MG63 (cell line): ENCODE measurements around the gene IL1RAPL2. TPM values are rescaled to one million over a fixed set of nuclear protein-coding genes. Genes with fewer than 3 reads are reported as not detected.

Experiments used
- DNase-seq: peaks from one replicate; pipeline ENCODE4 v3.0.0-alpha.2; 2020
- H3K27me3 ChIP-seq: fragments of 250-450 bp; sonication (Bioruptor Pico); 2 replicates; pipeline ENCODE4 v1.5.1; 2020; ENCODE audit warnings: mild to moderate bottlenecking, moderate library complexity
- H3K36me3 ChIP-seq: fragments of 250-450 bp; sonication (Bioruptor Pico); 2 replicates; pipeline ENCODE4 v1.5.1; 2020; ENCODE audit warnings: mild to moderate bottlenecking, moderate library complexity
- H3K4me3 ChIP-seq: fragments of 250-450 bp; sonication (Bioruptor Pico); 2 replicates; pipeline ENCODE4 v1.5.1; 2020; ENCODE audit warnings: mild to moderate bottlenecking, moderate library complexity
- H3K9me3 ChIP-seq: fragments of 250-450 bp; sonication (Bioruptor Pico); 2 replicates; pipeline ENCODE4 v1.5.1; 2020; ENCODE audit warnings: mild to moderate bottlenecking, moderate library complexity
- total RNA-seq: library from RNA; depleted of rRNA; stranded (reverse); fragments of >200 nt; shearing (Covaris generic); gene quantifications from 2 replicates; pipeline ENCODE4 v1.2.3, GENCODE V29; 2014; ENCODE audit warnings: low replicate concordance

The IL1RAPL2 gene
- total RNA-seq, 1 experiment from 2014 or later = not detected

GRCh38 chrX:105136786-105137185 lies 570.8 kb downstream of the IL1RAPL2 start:
- Histone ChIP-seq H3K27me3 (no peaks in the 10 kb centered on the region), H3K4me3 (no peak overlapping the region), H3K9me3 (no peaks in the 10 kb centered on the region), H3K36me3 (no peaks in the 10 kb centered on the region)
- peak; percentile 10 for DNase-seq

DNA sequence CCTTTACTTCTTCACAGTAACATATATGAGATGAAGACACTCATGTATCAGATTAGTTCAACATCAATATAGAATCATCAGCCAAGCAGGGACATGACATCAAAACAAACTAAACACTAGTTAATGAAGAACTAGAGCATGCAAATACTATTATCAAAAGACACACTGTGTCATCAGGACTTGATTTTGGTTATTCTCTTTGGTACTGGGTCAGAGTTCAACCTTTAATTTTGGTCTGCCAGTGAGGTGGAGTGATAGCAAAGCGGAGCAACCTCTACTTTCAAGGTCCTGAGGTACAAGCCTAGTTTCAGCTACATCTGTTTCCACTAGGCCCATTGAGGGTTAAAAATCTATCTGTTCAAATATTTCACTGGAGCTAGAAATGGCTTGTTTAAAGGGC lies 584.0 kb downstream of the IL1RAPL2 start:
- no peak for DNase-seq
- Histone ChIP-seq H3K36me3 (no peaks in the 10 kb centered on the region), H3K4me3 (no peak overlapping the region), H3K9me3 (no peaks in the 10 kb centered on the region), H3K27me3 (no peaks in the 10 kb centered on the region)

- H3K4me3 ChIP-seq = no peak overlapping the region
- no peaks in the 10 kb centered on the region for H3K27me3 ChIP-seq
- H3K9me3 ChIP-seq = no peaks in the 10 kb centered on the region
- DNase-seq = no peak
- no peaks in the 10 kb centered on the region for H3K36me3 ChIP-seq
Measured at GRCh38 chrX:105150557-105150956, 584.6 kb downstream of the IL1RAPL2 start.

DNA sequence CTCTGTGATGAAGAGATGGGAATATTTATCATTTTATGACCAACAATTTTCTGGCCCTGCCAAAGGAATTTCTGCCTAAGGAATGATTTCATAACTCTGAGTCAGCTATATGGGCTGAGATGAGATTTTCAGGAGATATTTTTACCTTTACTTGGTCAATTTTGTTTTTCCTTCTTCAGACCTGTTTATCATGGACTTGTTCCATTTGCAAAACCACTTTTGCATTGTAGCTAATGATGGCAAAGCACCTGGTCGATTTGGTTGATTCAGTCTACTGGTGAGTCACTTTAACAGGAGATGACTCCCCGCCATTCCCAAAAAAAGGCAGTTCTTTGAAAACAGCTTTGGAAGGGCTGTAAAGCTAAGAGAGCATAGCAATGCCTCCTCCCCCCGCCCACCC lies 601.2 kb downstream of the IL1RAPL2 start:
- Histone ChIP-seq H3K27me3 (no peaks in the 10 kb centered on the region), H3K4me3 (no peak overlapping the region), H3K36me3 (no peaks in the 10 kb centered on the region), H3K9me3 (no peaks in the 10 kb centered on the region)
- DNase-seq = no peak

DNA sequence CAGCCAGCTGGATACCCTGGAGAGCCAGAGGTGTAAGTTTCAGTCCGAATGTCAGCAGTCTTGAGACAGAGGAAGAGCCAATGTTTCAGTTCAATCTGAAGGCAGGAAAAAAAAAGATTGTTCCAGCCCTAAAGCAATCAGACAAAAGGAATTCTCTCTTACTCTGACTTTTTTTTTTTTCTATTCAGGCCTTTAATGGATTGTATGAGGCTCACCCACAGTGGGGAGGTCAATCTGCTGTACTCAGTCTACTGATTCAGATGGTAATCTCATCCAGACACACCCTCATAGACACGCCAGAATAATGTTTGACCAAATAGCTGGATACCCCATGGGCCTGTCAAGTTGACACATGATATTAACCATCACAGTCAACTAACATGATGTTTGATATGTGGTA lies 602.6 kb downstream of the IL1RAPL2 start:
- H3K4me3 ChIP-seq = no peak overlapping the region
- H3K27me3 ChIP-seq = no peaks in the 10 kb centered on the region
- no peak for DNase-seq
- no peaks in the 10 kb centered on the region for H3K36me3 ChIP-seq
- H3K9me3 ChIP-seq = no peaks in the 10 kb centered on the region

- no peak for DNase-seq
- no peaks in the 10 kb centered on the region for H3K27me3 ChIP-seq
- H3K36me3 ChIP-seq = no peaks in the 10 kb centered on the region
- no peak overlapping the region for H3K4me3 ChIP-seq
- H3K9me3 ChIP-seq = no peaks in the 10 kb centered on the region
Measured at GRCh38 chrX:105173071-105173470, 607.1 kb downstream of the IL1RAPL2 start.

DNA sequence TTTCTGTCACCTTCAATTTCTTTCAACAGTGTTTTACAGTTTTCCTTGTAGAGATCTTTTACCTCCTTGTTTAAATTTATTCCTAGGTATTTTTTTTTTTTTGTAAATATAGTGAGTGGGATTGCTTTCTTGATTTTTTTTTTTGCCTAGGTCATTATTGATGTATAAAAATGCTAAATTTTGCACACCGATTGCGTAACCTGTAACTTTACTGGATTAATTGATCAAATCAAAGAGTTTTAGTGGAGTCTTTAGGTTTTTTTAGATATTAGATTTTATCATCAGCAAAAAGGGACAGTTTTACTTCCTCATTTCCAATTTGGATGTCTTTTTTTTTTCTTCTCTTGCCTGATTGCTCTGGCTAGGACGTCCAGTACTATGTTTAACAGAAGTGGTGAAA lies 613.6 kb downstream of the IL1RAPL2 start:
- DNase-seq = no peak
- no peaks in the 10 kb centered on the region for H3K27me3 ChIP-seq
- no peak overlapping the region for H3K4me3 ChIP-seq
- no peaks in the 10 kb centered on the region for H3K9me3 ChIP-seq
- H3K36me3 ChIP-seq = no peaks in the 10 kb centered on the region

DNA sequence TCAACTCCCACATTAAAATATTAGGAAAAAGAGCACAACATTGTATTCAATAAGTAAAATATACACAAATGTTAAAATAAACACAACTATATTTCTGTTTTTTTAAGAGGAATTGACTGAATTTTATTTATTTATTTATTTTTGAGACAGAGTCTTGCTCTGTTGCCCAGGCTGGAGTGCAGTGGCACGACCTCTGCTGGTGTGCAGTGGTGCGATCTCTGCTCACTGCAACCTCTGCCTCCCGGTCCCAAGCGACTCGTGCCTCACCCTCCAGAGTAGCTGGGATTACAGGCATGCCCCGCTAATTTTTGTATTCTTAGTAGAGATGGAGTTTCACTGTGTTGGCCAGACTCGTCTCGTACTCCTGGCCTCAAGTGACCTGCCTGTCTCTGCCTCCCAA lies 623.1 kb downstream of the IL1RAPL2 start:
- Histone ChIP-seq H3K4me3 (no peak overlapping the region), H3K36me3 (no peaks in the 10 kb centered on the region), H3K9me3 (no peaks in the 10 kb centered on the region), H3K27me3 (no peaks in the 10 kb centered on the region)
- DNase-seq = no peak

DNA sequence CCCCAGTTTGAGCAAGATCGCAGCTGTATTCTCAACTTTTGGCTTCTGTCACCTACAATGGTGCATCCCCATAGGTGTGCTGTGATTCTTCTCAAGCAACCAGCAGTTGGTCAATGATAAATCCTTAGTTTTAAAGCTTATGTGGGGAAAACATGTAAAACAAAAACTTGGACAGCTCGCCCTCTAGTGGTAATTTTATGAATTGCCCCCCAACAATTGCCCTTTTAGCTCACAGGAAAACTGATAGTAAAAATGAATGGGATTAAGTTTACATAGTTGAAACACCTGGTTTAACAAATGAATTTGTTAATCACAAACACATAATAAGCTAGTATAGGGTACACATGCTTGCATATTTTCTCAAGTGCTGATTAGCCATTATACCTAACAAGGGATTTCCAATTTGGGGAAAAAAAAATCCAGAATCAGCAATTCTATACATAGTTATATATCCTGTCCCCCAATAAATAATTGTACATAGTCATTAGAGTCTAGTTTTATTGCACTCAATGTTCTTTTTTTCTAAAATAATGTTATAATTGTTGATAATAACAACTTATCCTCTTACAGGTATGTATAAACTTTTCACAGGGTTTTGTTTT lies 624.4 kb downstream of the IL1RAPL2 start:
- no peaks in the 10 kb centered on the region for H3K27me3 ChIP-seq
- no peaks in the 10 kb centered on the region for H3K36me3 ChIP-seq
- H3K9me3 ChIP-seq = no peaks in the 10 kb centered on the region
- DNase-seq = no peak
- H3K4me3 ChIP-seq = no peak overlapping the region

- no peak overlapping the region for H3K4me3 ChIP-seq
- H3K36me3 ChIP-seq = no peaks in the 10 kb centered on the region
- no peaks in the 10 kb centered on the region for H3K9me3 ChIP-seq
- no peaks in the 10 kb centered on the region for H3K27me3 ChIP-seq
- peak; percentile 5 for DNase-seq
Measured at GRCh38 chrX:105191878-105192277, 625.9 kb downstream of the IL1RAPL2 start.

DNA sequence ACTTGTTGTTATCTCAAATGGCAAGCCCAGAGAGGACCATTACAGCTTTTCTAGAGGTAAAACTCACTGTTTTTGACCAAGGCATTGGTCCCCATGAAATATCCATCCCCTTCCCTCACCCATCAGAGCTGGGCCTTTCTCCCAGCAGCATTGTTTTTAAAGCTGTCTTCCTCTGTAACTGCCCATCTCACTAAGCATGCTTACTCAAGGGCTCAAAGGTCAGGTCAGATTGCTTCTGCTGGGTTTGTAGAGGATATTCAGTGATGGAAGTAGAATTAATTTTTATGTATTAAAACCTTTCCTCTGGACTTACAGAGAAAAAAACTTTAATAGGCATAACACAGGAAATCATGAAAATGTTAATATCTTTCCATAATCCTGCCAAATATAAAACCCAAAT lies 643.4 kb downstream of the IL1RAPL2 start:
- H3K27me3 ChIP-seq = no peaks in the 10 kb centered on the region
- no peaks in the 10 kb centered on the region for H3K9me3 ChIP-seq
- H3K4me3 ChIP-seq = no peak overlapping the region
- DNase-seq = no peak
- no peaks in the 10 kb centered on the region for H3K36me3 ChIP-seq

DNA sequence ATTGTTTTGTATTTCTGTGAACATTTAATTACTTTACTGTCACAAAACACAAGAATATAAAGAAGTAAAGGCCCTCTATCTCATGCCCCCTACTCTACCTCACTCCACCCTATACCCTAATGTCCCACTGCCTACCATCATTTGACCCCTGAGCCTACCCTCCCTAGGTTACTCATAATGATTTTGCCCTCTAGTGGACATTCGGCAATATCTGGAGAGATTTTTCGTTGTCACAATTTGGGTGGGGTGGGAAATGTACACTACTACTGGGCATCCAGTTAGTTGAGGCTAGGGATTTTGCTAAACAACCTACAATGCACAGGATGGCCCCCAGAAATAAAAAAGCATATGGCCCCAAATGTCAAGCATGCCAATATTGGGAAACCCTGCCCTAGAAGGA lies 644.3 kb downstream of the IL1RAPL2 start:
- Histone ChIP-seq H3K36me3 (no peaks in the 10 kb centered on the region), H3K27me3 (no peaks in the 10 kb centered on the region), H3K4me3 (no peak overlapping the region), H3K9me3 (no peaks in the 10 kb centered on the region)
- no peak for DNase-seq

- no peaks in the 10 kb centered on the region for H3K9me3 ChIP-seq
- peak; percentile 18 for DNase-seq
- H3K27me3 ChIP-seq = no peaks in the 10 kb centered on the region
- no peak overlapping the region for H3K4me3 ChIP-seq
- no peaks in the 10 kb centered on the region for H3K36me3 ChIP-seq
Measured at GRCh38 chrX:105211066-105211575, 645.1 kb downstream of the IL1RAPL2 start.

DNA sequence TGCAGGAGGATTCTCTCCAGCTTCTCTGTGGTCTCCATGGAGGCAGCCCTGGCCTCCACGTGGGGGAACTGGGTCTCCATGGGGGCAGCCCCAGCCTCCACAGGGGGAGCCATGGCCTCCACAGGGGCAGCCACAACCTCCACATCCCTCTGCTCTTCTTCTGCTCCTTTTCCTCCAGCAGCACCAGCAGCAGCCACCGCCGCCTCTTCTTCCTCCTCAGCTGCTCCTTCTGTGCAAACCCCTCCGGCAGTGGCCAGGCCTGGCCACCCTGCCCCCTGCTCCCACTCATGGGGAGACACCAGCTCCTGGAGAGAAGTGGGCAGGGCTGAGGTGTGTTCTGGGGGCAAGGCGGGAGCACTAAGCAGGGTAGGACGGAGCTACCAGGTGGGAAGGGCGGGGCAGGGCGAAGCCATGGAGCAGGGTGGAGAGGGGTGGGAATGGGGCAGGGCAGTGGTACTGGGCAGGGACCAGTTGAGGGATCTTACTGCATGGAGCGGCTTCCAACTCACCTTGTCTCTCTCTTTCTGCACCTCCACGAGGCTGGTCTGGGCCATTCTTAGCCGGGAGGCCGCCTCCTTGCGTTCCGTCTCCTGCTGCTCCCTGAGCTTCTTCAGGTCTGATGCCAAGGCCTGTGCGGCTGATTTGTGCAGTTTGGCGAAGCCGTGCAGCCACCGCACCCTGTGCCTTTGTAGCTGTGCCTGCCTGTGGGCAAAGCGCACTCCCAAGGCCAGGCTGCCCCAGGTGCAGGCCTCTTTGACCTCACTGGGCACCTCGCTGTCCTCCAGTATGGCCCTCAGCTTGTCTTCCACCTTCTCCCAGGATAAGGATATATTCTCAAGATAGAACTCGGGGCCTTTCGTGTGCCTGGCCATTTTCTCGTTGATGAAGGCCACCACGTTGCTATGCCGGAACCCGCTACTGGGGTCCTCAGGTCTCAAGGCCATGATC lies 653.7 kb downstream of the IL1RAPL2 start:
- no peaks in the 10 kb centered on the region for H3K27me3 ChIP-seq
- DNase-seq = no peak
- H3K9me3 ChIP-seq = no peaks in the 10 kb centered on the region
- H3K36me3 ChIP-seq = no peaks in the 10 kb centered on the region
- no peak overlapping the region for H3K4me3 ChIP-seq

DNA sequence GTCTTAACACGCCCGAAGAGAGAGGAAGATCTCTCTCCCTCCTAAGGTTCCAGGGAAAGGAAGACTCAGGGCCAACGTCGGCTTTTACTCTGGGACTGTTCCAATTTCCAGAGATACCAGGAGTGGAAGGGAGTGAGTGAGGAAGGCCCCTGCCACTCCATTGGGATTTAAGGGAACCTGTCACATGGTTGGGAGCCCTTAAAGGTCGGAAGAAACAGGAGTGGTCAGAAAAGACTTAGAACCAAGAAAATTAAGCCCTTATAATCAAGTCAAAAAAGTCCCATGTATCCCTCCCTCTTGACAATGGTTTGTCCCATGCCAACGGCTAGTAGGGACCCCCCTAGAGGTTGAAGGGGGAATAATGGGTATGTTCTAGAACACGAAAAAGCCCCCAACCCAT lies 654.6 kb downstream of the IL1RAPL2 start, which contains the start of gene TEX13A:
TEX13A (minus strand) TSS at position 59 of the 400 bp plus-strand sequence. CDS start 297 bp downstream, outside the sequence.
- no peak for DNase-seq
- Histone ChIP-seq H3K27me3 (no peaks in the 10 kb centered on the region), H3K36me3 (no peaks in the 10 kb centered on the region), H3K9me3 (no peaks in the 10 kb centered on the region), H3K4me3 (no peak within 1 kb of the TSS)

- no peaks in the 10 kb centered on the region for H3K27me3 ChIP-seq
- H3K36me3 ChIP-seq = no peaks in the 10 kb centered on the region
- DNase-seq = no peak
- no peaks in the 10 kb centered on the region for H3K9me3 ChIP-seq
- no peak overlapping the region for H3K4me3 ChIP-seq
Measured at GRCh38 chrX:105221374-105221773, 655.4 kb downstream of the IL1RAPL2 start.

GRCh38 chrX:105226499-105226898 lies 660.5 kb downstream of the IL1RAPL2 start:
- Histone ChIP-seq H3K27me3 (no peaks in the 10 kb centered on the region), H3K9me3 (no peaks in the 10 kb centered on the region), H3K4me3 (no peak overlapping the region), H3K36me3 (no peaks in the 10 kb centered on the region)
- DNase-seq = no peak

DNA sequence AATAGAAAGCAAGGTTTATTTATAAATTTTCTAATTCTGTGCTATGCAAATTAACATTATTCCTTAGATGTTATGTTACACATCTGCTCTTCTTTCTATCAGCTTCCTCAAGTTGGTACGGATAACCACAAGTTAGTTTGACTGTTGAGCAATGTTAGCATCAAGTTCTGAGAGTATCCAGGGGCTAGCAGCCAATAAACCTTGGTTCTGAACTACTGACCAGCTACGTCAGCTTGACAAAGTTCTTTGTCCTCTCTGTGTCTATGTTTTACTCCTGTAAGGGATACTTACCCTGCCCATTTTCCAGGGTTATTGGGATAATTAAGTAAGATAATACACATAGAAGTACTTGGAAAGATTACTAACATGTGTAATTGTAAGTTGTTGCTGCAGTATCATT lies 662.6 kb downstream of the IL1RAPL2 start:
- Histone ChIP-seq H3K27me3 (no peaks in the 10 kb centered on the region), H3K4me3 (no peak overlapping the region), H3K9me3 (no peaks in the 10 kb centered on the region), H3K36me3 (no peaks in the 10 kb centered on the region)
- DNase-seq = no peak
